Keratinocyte (primary cell): ENCODE results near the gene MOGAT1. TPM values are rescaled to one million over a fixed set of nuclear protein-coding genes. Genes with fewer than 3 reads are reported as not detected.

Experiments
- DNase-seq: peaks from one replicate; pipeline ENCODE4 v3.0.0-alpha.2; 2011; ENCODE audit warnings: low read depth, missing footprints, low spot score
- FAIRE-seq: peaks from 2 replicates; lab custom pipeline; 2011; peaks lifted over from hg19 to GRCh38; lab: Jason Lieb, UNC
- H2AFZ ChIP-seq: 2 replicates; pipeline ENCODE4 v1.6.0; 2012; ENCODE audit warnings: low read length, control low read depth, inconsistent platforms; ENCODE audit not compliant: control insufficient read depth
- H3K27ac ChIP-seq: 2 replicates; pipeline ENCODE4 v1.5.1; 2011; ENCODE audit warnings: low read length; ENCODE audit not compliant: control insufficient read depth, insufficient read depth
- H3K27me3 ChIP-seq: 3 replicates; pipeline ENCODE4 v1.6.0; 2011; ENCODE audit warnings: low read length; ENCODE audit not compliant: control insufficient read depth, insufficient read depth; ENCODE audit errors: extremely low read depth
- H3K36me3 ChIP-seq, 2 experiments: 2 replicates in 1 of 2; 3 replicates in 1 of 2; pipeline ENCODE4 v1.5.1; 2011; ENCODE audit warnings: low read length in 2 of 2, mild to moderate bottlenecking in 1 of 2; ENCODE audit not compliant: control insufficient read depth in 2 of 2, insufficient read depth in 2 of 2; ENCODE audit errors: extremely low read depth in 1 of 2
- H3K4me1 ChIP-seq: 3 replicates; pipeline ENCODE4 v1.5.1; 2011; ENCODE audit warnings: low read length; ENCODE audit not compliant: control insufficient read depth, insufficient read depth; ENCODE audit errors: extremely low read depth
- H3K4me2 ChIP-seq: 3 replicates; pipeline ENCODE4 v1.6.0; 2011; ENCODE audit warnings: low read depth, low read length; ENCODE audit not compliant: control insufficient read depth, insufficient read depth; ENCODE audit errors: extremely low read depth
- H3K4me3 ChIP-seq, 3 experiments: fragments of 200-600 bp in 1 of 3; sonication (generic) in 1 of 3; 2 replicates in 2 of 3; 3 replicates in 1 of 3; pipeline ENCODE4 v1.5.1; 2011 to 2016; ENCODE audit warnings: low read length in 3 of 3, mild to moderate bottlenecking in 3 of 3, control low read depth in 2 of 3, inconsistent platforms in 1 of 3, low read depth in 1 of 3, mixed read lengths in 1 of 3, mixed run types in 1 of 3, moderate library complexity in 1 of 3; ENCODE audit not compliant: control insufficient read depth in 2 of 3, insufficient read depth in 2 of 3; ENCODE audit errors: extremely low read depth in 1 of 3
- H3K79me2 ChIP-seq: 2 replicates; pipeline ENCODE4 v1.6.0; 2012; ENCODE audit warnings: low read length; ENCODE audit not compliant: control insufficient read depth, insufficient read depth
- H3K9ac ChIP-seq: 3 replicates; pipeline ENCODE4 v1.6.0; 2011; ENCODE audit warnings: low read length; ENCODE audit not compliant: control insufficient read depth, insufficient read depth; ENCODE audit errors: extremely low read depth
- H3K9me1 ChIP-seq: 3 replicates; pipeline ENCODE4 v1.6.0; 2011; ENCODE audit warnings: low read length; ENCODE audit not compliant: control insufficient read depth, insufficient read depth; ENCODE audit errors: extremely low read depth
- H3K9me3 ChIP-seq: 2 replicates; pipeline ENCODE4 v1.5.1; 2012; ENCODE audit warnings: low read depth, low read length; ENCODE audit not compliant: control insufficient read depth
- H4K20me1 ChIP-seq: 3 replicates; pipeline ENCODE4 v1.6.0; 2011; ENCODE audit warnings: low read length; ENCODE audit not compliant: control insufficient read depth, insufficient read depth; ENCODE audit errors: extremely low read depth
- EZH2 ChIP-seq: IDR thresholded peaks from one replicate; pipeline ENCODE4 v1.6.1; 2012; ENCODE audit warnings: inconsistent platforms, mild to moderate bottlenecking, low read length, moderate library complexity
- dilution Hi-C: fragments of 300-500 bp; cut with MboI; formaldehyde crosslinking; loops from one replicate; pipeline ENCODE4 v1.7.0; 2020; ENCODE audit warnings: low sequenced_read_pairs; ENCODE audit not compliant: extremely low pct_ligation_motif_present
- polyA plus RNA-seq, 5 experiments: library from polyadenylated mRNA; depleted of rRNA in 3 of 5; stranded (reverse) in 3 of 5; stranded (forward) in 1 of 5; unstranded in 1 of 5; fragments of >200 nt; gene quantifications; 1 replicate in 1 of 5; 2 replicates in 3 of 5; 3 replicates in 1 of 5; pipeline versions ENCODE4 v1.2.1 to v1.2.3, GENCODE V29; 2011 to 2012; ENCODE audit warnings: missing spikeins in 2 of 5, low read depth in 1 of 5, low replicate concordance in 1 of 5
- TF ChIP-seq, protein P1 (sequence below), 3 experiments: IDR thresholded peaks in 1 of 3; conservative IDR thresholded peaks in 1 of 3; optimal IDR thresholded peaks in 1 of 3; 2 replicates in 2 of 3; 3 replicates in 1 of 3; pipeline versions ENCODE3 to v1.5.1; 2011; ENCODE audit warnings: low read length in 3 of 3, mild to moderate bottlenecking in 3 of 3, moderate library complexity in 2 of 3, control low read depth in 1 of 3, inconsistent platforms in 1 of 3; ENCODE audit not compliant: insufficient read depth in 2 of 3; ENCODE audit errors: extremely low read depth in 1 of 3

MOGAT1 gene
- polyA plus RNA-seq, 1 donor (not counting 4 experiments of a cell fraction or from before 2014, with no cell fraction given): not detected

DNA sequence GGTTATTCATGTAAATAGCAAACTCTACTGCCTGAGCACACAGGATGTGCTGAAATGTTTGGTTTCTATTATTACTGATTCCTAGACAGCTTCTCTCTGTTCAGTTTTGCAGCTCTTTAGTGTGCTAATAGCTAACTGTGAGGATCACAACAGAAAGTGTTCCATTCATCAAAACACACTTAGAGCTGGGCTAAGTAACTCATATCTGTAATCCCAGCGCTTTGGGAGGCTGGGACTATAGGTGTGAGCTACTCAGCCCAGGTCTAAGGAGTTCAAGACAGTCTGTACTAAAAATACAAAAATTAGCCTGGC lies 63.2 kb downstream of the MOGAT1 start:
- no peaks in the 10 kb centered on the region for H3K9me1 ChIP-seq
- H3K9ac ChIP-seq: no peak overlapping the region
- H3K27ac ChIP-seq: no peak overlapping the region
- no peak overlapping the region for H2AFZ ChIP-seq
- no peaks in the 10 kb centered on the region for H3K9me3 ChIP-seq
- dilution Hi-C loops: no loop called here
- peaks cover 5% of the 10 kb centered on the region for H3K4me1 ChIP-seq
- H3K36me3 ChIP-seq: no peaks in the 10 kb centered on the region
- H3K4me2 ChIP-seq: no peak overlapping the region
- TF ChIP-seq, protein P1, sequence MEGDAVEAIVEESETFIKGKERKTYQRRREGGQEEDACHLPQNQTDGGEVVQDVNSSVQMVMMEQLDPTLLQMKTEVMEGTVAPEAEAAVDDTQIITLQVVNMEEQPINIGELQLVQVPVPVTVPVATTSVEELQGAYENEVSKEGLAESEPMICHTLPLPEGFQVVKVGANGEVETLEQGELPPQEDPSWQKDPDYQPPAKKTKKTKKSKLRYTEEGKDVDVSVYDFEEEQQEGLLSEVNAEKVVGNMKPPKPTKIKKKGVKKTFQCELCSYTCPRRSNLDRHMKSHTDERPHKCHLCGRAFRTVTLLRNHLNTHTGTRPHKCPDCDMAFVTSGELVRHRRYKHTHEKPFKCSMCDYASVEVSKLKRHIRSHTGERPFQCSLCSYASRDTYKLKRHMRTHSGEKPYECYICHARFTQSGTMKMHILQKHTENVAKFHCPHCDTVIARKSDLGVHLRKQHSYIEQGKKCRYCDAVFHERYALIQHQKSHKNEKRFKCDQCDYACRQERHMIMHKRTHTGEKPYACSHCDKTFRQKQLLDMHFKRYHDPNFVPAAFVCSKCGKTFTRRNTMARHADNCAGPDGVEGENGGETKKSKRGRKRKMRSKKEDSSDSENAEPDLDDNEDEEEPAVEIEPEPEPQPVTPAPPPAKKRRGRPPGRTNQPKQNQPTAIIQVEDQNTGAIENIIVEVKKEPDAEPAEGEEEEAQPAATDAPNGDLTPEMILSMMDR (optimal IDR thresholded peaks at IDR 0.05 in 1 of 3, IDR thresholded peaks at IDR 0.05 in 1 of 3, conservative IDR thresholded peaks at IDR 0.05 in 1 of 3; ENCODE audit: extremely low read depth in 1 of 3, insufficient read depth in 2 of 3, low read length in 3 of 3): no peak
- TF ChIP-seq EZH2: no peak
- H3K79me2 ChIP-seq: no peaks in the 10 kb centered on the region
- DNase-seq (no peak), FAIRE-seq (no peak)
- H4K20me1 ChIP-seq: no peaks in the 10 kb centered on the region
- no peak overlapping the region for H3K4me3 ChIP-seq
- no peaks in the 10 kb centered on the region for H3K27me3 ChIP-seq

DNA sequence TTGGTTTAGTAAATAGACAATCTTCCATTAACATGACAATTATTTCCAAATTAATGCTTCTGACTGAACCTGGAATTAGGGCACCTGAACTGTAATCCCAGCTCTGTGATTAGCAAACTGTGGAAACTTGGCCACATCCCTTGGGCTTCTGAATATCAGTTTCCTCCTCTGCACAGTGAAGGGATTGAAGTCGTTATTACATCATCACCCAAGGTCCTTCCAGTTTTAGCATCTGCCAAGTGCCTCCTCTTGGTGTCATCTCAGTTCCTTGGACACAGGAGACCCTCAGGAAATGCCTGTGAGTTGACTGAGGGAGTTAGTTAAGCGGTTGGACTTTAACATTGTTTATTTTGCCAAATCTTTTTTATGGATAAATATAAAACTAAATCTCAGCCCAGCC lies 64.8 kb downstream of the MOGAT1 start:
- Histone ChIP-seq H3K9me3 (no peaks in the 10 kb centered on the region), H3K9me1 (no peaks in the 10 kb centered on the region), H4K20me1 (no peaks in the 10 kb centered on the region), H3K9ac (no peak overlapping the region), H3K79me2 (no peaks in the 10 kb centered on the region), H3K4me1 (peaks cover 5% of the 10 kb centered on the region), H3K4me2 (no peak overlapping the region), H3K4me3 (no peak overlapping the region), H3K27ac (no peak overlapping the region), H3K27me3 (no peaks in the 10 kb centered on the region), H3K36me3 (no peaks in the 10 kb centered on the region), H2AFZ (no peak overlapping the region)
- TF ChIP-seq, protein P1 (optimal IDR thresholded peaks at IDR 0.05 in 1 of 3, IDR thresholded peaks at IDR 0.05 in 1 of 3, conservative IDR thresholded peaks at IDR 0.05 in 1 of 3; ENCODE audit: extremely low read depth in 1 of 3, insufficient read depth in 2 of 3, low read length in 3 of 3): no peak
- TF ChIP-seq EZH2: no peak
- FAIRE-seq (no peak), DNase-seq (no peak)
- dilution Hi-C loops: no loop called here
